GM12873 (cell line): Measurements from ENCODE around the gene TMEM203.

ENCODE experiments used
- TF ChIP-seq, protein P1 (sequence below): IDR thresholded peaks from 2 replicates; pipeline ENCODE4 v1.5.1; 2012; ENCODE audit warnings: low read depth, mild to moderate bottlenecking, moderate library complexity, low read length, control low read depth; ENCODE audit not compliant: insufficient read depth; ENCODE audit errors: missing control alignments

Gene TMEM203

DNA sequence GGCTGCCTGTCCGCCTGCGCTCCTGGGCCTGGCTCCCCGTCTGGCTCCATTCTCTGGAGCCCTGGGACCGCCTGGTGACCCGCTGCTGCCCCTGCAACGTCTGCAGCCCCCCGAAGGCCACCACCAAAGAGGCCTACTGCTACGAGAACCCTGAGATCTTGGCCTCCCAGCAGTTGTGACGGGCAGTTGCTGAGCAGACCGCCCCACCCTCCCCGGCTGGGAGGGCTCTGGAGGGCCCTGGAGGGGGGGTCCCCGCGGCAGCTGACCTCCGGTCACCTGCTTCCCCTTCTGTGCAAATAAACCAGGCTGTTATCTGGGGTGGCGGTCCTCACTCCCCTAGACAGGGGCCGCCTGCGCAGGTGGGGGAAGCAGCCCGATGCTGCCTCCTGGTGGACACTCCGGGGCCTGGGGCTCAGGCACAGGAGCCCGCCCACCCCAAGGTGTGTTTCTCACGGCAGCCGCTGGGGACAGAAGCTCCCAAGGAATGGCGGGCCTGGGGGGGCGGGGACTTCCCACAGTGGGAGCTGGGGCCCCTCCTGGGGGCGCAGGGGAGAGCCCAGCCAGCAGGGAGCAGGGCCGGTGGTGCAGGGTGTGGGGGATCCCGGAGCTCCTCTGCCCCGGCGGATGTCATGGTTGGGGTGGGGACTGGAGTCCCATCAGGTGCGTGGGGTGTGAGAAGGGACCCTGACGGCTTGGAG, 30.9 kb upstream of the TMEM203 start:
- TF ChIP-seq, protein P1, sequence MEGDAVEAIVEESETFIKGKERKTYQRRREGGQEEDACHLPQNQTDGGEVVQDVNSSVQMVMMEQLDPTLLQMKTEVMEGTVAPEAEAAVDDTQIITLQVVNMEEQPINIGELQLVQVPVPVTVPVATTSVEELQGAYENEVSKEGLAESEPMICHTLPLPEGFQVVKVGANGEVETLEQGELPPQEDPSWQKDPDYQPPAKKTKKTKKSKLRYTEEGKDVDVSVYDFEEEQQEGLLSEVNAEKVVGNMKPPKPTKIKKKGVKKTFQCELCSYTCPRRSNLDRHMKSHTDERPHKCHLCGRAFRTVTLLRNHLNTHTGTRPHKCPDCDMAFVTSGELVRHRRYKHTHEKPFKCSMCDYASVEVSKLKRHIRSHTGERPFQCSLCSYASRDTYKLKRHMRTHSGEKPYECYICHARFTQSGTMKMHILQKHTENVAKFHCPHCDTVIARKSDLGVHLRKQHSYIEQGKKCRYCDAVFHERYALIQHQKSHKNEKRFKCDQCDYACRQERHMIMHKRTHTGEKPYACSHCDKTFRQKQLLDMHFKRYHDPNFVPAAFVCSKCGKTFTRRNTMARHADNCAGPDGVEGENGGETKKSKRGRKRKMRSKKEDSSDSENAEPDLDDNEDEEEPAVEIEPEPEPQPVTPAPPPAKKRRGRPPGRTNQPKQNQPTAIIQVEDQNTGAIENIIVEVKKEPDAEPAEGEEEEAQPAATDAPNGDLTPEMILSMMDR: peak; percentile 94

DNA sequence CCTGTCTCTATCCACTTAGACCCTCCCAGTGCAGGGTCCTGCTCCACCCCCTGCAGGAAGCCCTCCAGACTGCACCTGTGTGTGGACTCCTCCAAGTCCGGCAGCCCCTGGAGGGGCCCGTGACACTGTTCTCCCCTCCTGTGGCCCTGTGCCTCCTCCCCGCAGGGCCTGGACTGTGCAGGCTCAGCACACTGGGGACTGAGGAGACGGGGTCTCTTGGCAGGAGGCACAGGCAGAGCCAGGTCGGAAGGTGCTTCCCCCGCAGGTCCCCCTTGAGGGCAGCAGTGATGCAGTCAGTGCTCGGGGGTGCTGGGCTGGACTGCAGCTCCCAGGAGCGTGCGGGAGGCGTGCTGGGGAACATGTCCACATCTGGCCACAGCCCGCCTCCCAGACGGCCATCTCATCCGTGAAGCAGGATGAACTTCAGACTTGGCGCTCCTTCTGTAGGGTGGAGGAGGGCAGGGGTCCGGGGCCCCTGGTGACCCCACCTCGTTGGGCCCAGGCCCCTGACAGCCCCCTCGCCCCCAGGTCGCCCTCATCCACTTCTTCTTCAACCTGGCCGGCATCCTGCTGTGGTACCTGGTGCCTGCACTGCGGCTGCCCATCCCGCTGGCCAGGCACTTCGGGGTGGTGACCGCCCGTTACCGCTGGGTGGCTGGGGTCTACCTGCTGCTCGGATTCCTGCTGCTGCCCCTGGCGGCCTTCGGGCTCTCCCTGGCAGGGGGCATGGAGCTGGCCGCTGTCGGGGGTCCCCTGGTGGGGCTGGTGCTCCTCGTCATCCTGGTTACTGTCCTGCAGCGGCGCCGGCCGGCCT, 30.2 kb upstream of the TMEM203 start:
- TF ChIP-seq, protein P1: no peak

DNA sequence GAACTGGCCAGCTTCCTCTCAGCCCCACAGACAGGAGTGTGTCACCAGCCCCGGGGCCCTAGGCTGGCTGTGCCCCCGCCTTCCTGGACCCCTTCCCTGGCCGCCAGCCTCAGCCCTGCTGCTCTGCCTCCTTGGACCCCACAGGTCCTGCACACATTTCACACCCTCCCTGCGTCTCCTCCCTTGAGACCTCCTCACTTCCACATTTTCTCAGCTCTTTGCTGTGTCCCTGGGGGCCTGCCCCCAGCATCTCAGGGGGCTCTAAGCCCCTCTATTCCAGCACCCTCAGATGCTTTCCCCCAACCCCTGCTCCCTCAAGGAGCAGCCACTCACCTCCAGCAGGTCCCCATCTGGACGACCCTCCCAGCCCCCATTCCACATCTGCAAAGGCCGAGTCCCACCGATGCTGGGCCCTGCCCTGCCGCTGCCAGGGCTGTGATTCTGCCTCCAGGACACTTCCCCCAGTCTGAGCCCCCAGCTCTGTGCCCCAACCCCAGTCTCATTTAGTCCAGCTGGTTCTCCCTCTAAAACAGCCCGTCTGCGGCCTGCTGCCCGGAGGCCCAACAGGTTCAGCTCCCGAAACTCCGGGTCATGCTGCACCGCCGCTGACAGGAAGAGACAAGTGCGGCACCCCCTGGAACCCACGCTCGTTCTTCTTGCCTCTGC, 29.4 kb upstream of the TMEM203 start:
- TF ChIP-seq, protein P1: no peak

DNA sequence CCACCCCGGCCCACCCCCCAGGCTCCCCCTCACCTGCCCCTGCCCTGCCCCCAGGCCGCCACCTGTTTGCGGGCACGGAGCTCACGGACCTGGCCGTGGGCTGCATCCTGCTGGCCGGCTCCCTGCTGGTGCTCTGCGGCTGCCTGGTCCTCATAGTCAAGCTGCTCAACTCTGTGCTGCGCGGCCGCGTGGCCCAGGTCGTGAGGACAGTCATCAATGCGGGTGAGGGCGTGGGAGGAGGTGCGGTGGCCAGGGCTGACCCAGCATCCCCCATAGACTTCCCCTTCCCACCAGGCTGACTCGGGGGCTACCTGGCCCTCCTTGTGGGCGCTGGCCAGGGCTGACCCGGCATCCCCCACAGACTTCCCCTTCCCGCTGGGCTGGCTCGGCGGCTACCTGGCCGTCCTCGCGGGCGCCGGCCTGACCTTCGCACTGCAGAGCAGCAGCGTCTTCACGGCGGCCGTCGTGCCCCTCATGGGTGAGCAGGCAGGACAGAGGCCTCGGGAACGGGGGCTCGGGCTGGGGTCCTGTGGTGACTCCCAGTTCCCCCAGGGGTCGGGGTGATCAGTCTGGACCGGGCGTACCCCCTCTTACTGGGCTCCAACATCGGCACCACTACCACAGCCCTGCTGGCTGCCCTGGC, 28.7 kb upstream of the TMEM203 start:
- TF ChIP-seq, protein P1: no peak

DNA sequence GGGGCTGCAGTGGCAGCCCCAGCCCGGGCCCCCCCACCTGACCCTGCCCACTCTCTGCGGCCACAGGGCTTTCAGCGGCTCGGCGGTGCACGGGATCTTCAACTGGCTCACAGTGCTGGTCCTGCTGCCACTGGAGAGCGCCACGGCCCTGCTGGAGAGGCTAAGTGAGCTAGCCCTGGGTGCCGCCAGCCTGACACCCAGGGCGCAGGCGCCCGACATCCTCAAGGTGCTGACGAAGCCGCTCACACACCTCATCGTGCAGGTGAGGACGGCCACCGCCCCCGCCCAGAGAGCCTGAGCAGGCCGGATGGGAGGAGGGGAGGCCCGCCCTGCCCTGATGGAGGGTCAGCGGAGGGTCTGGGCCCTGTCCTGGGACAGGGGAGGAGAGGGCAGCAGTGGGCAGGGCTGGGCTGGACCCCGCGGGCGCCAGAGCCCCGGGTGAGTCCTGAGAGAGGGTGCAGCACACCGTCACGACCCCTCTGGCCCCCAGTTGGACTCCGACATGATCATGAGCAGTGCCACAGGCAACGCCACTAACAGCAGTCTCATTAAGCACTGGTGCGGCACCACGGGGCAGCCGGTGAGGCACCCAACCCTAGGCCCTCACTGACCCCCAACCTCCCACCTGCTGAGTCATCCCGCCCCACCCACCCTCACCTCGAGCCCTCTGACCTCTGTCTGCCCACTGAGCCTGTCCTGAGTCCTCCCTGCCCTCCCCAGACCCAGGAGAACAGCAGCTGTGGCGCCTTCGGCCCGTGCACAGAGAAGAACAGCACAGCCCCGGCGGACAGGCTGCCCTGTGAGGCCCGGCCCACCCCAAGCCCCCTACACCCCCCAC, 27.9 kb upstream of the TMEM203 start:
- TF ChIP-seq, protein P1: no peak

DNA sequence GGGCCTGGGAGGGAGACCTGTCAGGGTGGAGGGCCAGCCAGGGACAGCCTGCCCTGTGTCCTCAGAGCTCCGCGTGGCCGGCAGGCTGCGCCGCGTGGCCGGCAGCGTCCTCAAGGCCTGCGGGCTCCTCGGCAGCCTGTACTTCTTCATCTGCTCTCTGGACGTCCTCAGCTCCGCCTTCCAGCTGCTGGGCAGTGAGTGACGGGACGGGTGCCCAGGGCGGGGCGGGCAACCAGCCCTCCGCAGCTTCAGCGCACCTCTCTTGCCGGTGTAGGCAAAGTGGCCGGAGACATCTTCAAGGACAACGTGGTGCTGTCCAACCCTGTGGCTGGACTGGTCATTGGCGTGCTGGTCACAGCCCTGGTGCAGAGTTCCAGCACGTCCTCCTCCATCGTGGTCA, 27.1 kb upstream of the TMEM203 start:
- TF ChIP-seq, protein P1: no peak
